Measurements from ENCODE around the gene RRM1. TPM values are rescaled to one million over a fixed set of nuclear protein-coding genes. Genes with fewer than 3 reads are reported as not detected.

RRM1 gene
- total RNA-seq, 1 experiment from 2014 or later = 68.1 TPM

DNA sequence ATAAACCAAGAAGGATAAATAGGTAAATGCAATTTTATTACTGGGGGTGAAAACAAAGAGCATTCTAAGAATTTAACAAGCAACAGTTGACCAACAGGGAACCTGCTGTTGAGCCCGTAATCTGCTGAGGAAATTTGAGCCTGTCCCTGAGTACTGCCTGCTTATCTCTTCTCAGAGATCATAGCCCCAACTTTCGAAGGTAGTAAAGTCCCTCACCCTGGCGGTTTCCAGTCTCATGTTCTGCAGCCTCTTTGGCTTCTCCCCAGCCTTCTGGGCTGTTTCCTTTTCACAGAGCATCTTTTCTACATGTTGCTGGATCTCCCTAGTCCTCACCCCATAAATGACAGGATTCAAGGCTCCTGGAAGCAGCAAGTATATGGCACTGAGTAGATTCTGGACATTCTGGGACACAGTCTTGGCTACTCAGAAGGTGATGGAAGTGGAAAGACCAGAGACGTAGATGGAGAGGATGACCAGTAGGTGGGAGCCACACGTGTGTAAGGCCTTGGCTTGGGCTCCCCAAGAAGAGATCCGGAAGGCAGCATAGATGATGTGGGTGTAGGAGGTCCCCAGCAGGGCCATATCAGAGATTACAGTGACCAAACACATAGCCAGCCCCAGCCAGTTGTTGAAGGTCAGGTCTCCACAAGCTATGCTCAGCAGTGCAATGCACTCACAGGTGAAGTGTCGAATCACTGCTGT is 51.6 kb downstream of the RRM1 start:
- POLR2A ChIA-PET (ENCODE audit: unreplicated experiment) = no interaction called here
- CTCF ChIA-PET = no interaction called here

DNA sequence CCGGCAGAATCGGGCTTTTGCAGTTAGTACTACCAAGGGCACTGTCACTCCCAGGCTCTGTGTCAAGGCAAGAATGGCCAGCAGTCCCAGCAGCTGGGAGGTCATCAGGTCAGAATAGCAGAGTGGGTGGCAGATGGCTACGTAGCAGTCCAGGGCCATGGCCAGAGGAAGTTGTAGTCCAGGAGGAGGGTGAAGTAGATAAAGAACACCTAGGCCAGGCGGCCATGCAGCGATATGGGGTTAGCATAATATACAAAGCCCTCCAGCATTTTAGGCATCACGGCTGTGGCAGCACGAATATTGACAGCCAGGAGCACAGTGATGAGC is 52.1 kb downstream of the RRM1 start:
- CTCF ChIA-PET = no interaction called here
- no peaks in the 10 kb centered on the region for H3K9me3 ChIP-seq (ENCODE audit: insufficient read depth, low read depth)
- no TSS peak for BruUV-seq (replicated peaks)

More for the DNA sequence above, 51.6 kb downstream of the RRM1 start:
- intact Hi-C loops (cut with micrococcal nuclease; ENCODE audit: unreplicated experiment) = no loop called here
- DNase-seq = no peak
- Histone ChIP-seq H3K27ac (no peak overlapping the region), H3K9me2 (ENCODE audit: insufficient read depth) (no peaks in the 10 kb centered on the region), H3K79me2 (ENCODE audit: low read depth) (no peaks in the 10 kb centered on the region), H3K4me1 (replicated peaks; ENCODE audit: insufficient read depth) (no peaks in the 10 kb centered on the region), H2AFZ (no peak overlapping the region), H3K9me3 (ENCODE audit: insufficient read depth, low read depth) (no peaks in the 10 kb centered on the region), H4K20me1 (ENCODE audit: insufficient read depth) (no peaks in the 10 kb centered on the region), H3K36me3 (ENCODE audit: low read depth) (no peaks in the 10 kb centered on the region), H3K4me2 (no peak overlapping the region), H3F3A (ENCODE audit: insufficient read depth, low read depth) (no peaks in the 10 kb centered on the region), H3K27me3 (ENCODE audit: insufficient read depth, low read depth) (no peaks in the 10 kb centered on the region), H3K4me3 (no peak overlapping the region)
- no peak for TF ChIP-seq EZH2 (IDR thresholded peaks at IDR 0.05; ENCODE audit: low read depth)
- TF ChIP-seq, protein P1, sequence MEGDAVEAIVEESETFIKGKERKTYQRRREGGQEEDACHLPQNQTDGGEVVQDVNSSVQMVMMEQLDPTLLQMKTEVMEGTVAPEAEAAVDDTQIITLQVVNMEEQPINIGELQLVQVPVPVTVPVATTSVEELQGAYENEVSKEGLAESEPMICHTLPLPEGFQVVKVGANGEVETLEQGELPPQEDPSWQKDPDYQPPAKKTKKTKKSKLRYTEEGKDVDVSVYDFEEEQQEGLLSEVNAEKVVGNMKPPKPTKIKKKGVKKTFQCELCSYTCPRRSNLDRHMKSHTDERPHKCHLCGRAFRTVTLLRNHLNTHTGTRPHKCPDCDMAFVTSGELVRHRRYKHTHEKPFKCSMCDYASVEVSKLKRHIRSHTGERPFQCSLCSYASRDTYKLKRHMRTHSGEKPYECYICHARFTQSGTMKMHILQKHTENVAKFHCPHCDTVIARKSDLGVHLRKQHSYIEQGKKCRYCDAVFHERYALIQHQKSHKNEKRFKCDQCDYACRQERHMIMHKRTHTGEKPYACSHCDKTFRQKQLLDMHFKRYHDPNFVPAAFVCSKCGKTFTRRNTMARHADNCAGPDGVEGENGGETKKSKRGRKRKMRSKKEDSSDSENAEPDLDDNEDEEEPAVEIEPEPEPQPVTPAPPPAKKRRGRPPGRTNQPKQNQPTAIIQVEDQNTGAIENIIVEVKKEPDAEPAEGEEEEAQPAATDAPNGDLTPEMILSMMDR (conservative IDR thresholded peaks at IDR 0.05) = no peak
- BruUV-seq (replicated peaks) = no TSS peak

DNA sequence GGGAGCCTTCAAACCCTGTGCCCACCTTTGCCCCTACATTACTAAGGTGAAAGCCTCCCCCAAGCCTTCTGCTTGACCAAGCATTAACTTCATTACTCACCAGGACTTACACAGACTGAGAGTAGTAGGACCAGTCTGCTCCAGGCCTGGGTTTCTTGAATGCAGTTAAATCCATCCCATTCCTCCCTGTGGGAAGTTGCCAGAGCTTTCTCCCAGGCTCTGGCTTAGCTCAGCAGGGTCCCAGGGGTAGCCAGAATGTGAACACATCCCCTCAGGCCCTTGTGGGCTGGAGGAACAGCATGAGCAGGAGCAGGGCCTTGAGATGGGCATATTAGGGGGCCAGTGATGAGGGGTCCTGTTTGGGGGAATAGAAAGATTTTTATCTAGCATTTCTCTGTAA is 59.9 kb downstream of the RRM1 start:
- H3F3A ChIP-seq (ENCODE audit: insufficient read depth, low read depth) = no peaks in the 10 kb centered on the region
- TF ChIP-seq, protein P1 (conservative IDR thresholded peaks at IDR 0.05) = no peak
- no peak for TF ChIP-seq EZH2 (IDR thresholded peaks at IDR 0.05; ENCODE audit: low read depth)
- no peaks in the 10 kb centered on the region for H3K9me2 ChIP-seq (ENCODE audit: insufficient read depth)
- no peak overlapping the region for H3K4me2 ChIP-seq
- no peaks in the 10 kb centered on the region for H3K4me1 ChIP-seq (replicated peaks; ENCODE audit: insufficient read depth)
- H3K4me3 ChIP-seq = no peak overlapping the region
- no peaks in the 10 kb centered on the region for H4K20me1 ChIP-seq (ENCODE audit: insufficient read depth)
- ChIA-PET CTCF (no interaction called here), POLR2A (ENCODE audit: unreplicated experiment) (no interaction called here)
- H3K27ac ChIP-seq = no peak overlapping the region
- no peaks in the 10 kb centered on the region for H3K36me3 ChIP-seq (ENCODE audit: low read depth)
- H2AFZ ChIP-seq = no peak overlapping the region
- no TSS peak for BruUV-seq (replicated peaks)
- intact Hi-C loops (cut with micrococcal nuclease; ENCODE audit: unreplicated experiment) = no loop called here
- DNase-seq = no peak
- no peaks in the 10 kb centered on the region for H3K9me3 ChIP-seq (ENCODE audit: insufficient read depth, low read depth)
- no peaks in the 10 kb centered on the region for H3K27me3 ChIP-seq (ENCODE audit: insufficient read depth, low read depth)
- no peaks in the 10 kb centered on the region for H3K79me2 ChIP-seq (ENCODE audit: low read depth)

More for the DNA sequence above, 52.1 kb downstream of the RRM1 start:
- H3F3A ChIP-seq (ENCODE audit: insufficient read depth, low read depth) = no peaks in the 10 kb centered on the region
- POLR2A ChIA-PET (ENCODE audit: unreplicated experiment) = no interaction called here
- no peak overlapping the region for H2AFZ ChIP-seq
- no peaks in the 10 kb centered on the region for H3K27me3 ChIP-seq (ENCODE audit: insufficient read depth, low read depth)
- H4K20me1 ChIP-seq (ENCODE audit: insufficient read depth) = no peaks in the 10 kb centered on the region
- no peak overlapping the region for H3K27ac ChIP-seq
- no peaks in the 10 kb centered on the region for H3K9me2 ChIP-seq (ENCODE audit: insufficient read depth)
- H3K36me3 ChIP-seq (ENCODE audit: low read depth) = no peaks in the 10 kb centered on the region
- DNase-seq = no peak
- intact Hi-C loops (cut with micrococcal nuclease; ENCODE audit: unreplicated experiment) = no loop called here
- TF ChIP-seq EZH2 (IDR thresholded peaks at IDR 0.05; ENCODE audit: low read depth) = no peak
- TF ChIP-seq, protein P1 (conservative IDR thresholded peaks at IDR 0.05) = no peak
- H3K4me3 ChIP-seq = no peak overlapping the region
- no peaks in the 10 kb centered on the region for H3K79me2 ChIP-seq (ENCODE audit: low read depth)
- no peaks in the 10 kb centered on the region for H3K4me1 ChIP-seq (replicated peaks; ENCODE audit: insufficient read depth)
- H3K4me2 ChIP-seq = no peak overlapping the region
